NCI-H2227 treated with DMSO at 0.1 percent for 48 hours (cell line): ENCODE results near the gene SCGB2B2.
"Not testable (repeated sequence)": the region's sequence is repeated elsewhere in the genome, so short reads cannot be mapped to it uniquely, and the experiment has no call there.

ENCODE experiments used
- DNase-seq: peaks from one replicate; lab custom pipeline; 2025; lab: John Stamatoyannopoulos, UW

The SCGB2B2 gene

GRCh38 chr19:34676697-34677385 lies at the start of gene SCGB2B2:
SCGB2B2 (minus strand) TSS chr19:34677159; CDS start chr19:34594563, 82,596 bp downstream.
- DNase-seq, result peak; percentile 100

GRCh38 chr19:34725400-34725799 lies 48.4 kb upstream of the SCGB2B2 start:
- no peak for DNase-seq

GRCh38 chr19:34722353-34722752 lies 45.4 kb upstream of the SCGB2B2 start:
- DNase-seq, result no peak

- DNase-seq, result no peak
These were observed 38.4 kb upstream of the SCGB2B2 start for GRCh38 chr19:34715357-34715756.

- no peak for DNase-seq
These were observed 36.3 kb upstream of the SCGB2B2 start for GRCh38 chr19:34713262-34713637.

GRCh38 chr19:34712395-34713261 lies 35.7 kb upstream of the SCGB2B2 start:
- DNase-seq, result peak; percentile 99

GRCh38 chr19:34711890-34712289 lies 34.9 kb upstream of the SCGB2B2 start:
- DNase-seq, result peak; percentile 31

GRCh38 chr19:34707661-34708060 lies 30.7 kb upstream of the SCGB2B2 start:
- DNase-seq, result no peak

- no peak for DNase-seq
These were observed 15.6 kb upstream of the SCGB2B2 start for GRCh38 chr19:34692549-34692948.

GRCh38 chr19:34690372-34690771 lies 13.4 kb upstream of the SCGB2B2 start:
- DNase-seq, result no peak

- no peak for DNase-seq
These were observed 11.6 kb upstream of the SCGB2B2 start for GRCh38 chr19:34688592-34688991.

- no peak for DNase-seq
These were observed 10.4 kb upstream of the SCGB2B2 start for GRCh38 chr19:34687348-34687747.

- DNase-seq, result no peak
These were observed 9.5 kb upstream of the SCGB2B2 start for GRCh38 chr19:34686455-34686854.

GRCh38 chr19:34685266-34685665 lies 8.3 kb upstream of the SCGB2B2 start:
- not testable (repeated sequence) for DNase-seq

- no peak for DNase-seq
These were observed 4.5 kb upstream of the SCGB2B2 start for GRCh38 chr19:34681478-34681877.

- DNase-seq, result no peak
These were observed 1.5 kb upstream of the SCGB2B2 start for GRCh38 chr19:34678421-34678820.

- no peak for DNase-seq
These were observed 1.1 kb upstream of the SCGB2B2 start for GRCh38 chr19:34678085-34678412.

GRCh38 chr19:34677386-34678084 lies 576 bp upstream of the SCGB2B2 start, which contains the start of gene ZNF302:
ZNF302 (plus strand) TSS chr19:34677678; CDS start chr19:34678805, 1,127 bp downstream.
- peak; percentile 100 for DNase-seq

- DNase-seq, result no peak
These were observed 1.0 kb downstream of the SCGB2B2 start for GRCh38 chr19:34675919-34676318.

GRCh38 chr19:34675250-34675649 lies 1.7 kb downstream of the SCGB2B2 start:
- no peak for DNase-seq

- no peak for DNase-seq
These were observed 3.4 kb downstream of the SCGB2B2 start for GRCh38 chr19:34673590-34673989.

- DNase-seq, result no peak
These were observed 5.0 kb downstream of the SCGB2B2 start for GRCh38 chr19:34671972-34672371.

- no peak for DNase-seq
These were observed 7.7 kb downstream of the SCGB2B2 start for GRCh38 chr19:34669305-34669704.
